H9 (cell line): ENCODE measurements around the gene CNDP2. TPM values are rescaled to one million over a fixed set of nuclear protein-coding genes. Genes with fewer than 3 reads are reported as not detected.
A peak's percentile ranks its signal among the peaks of the same experiment; 100 is the strongest.

Source experiments
- DNase-seq: peaks from one replicate; pipeline ENCODE4 v3.0.0-alpha.2; 2017
- H2AFZ ChIP-seq: one replicate; pipeline ENCODE4 v1.6.1; 2013; ENCODE audit warnings: mild to moderate bottlenecking, low read length, control low read depth, moderate library complexity
- H2AK5ac ChIP-seq: 2 replicates; pipeline ENCODE4 v1.6.1; 2013; ENCODE audit warnings: low read length, control low read depth, mixed read lengths; ENCODE audit not compliant: insufficient read length
- H2BK120ac ChIP-seq: one replicate; pipeline ENCODE4 v1.6.1; 2013; ENCODE audit warnings: low read depth, mild to moderate bottlenecking, low read length, control low read depth, inconsistent platforms; ENCODE audit not compliant: poor library complexity, severe bottlenecking
- H2BK12ac ChIP-seq: 2 replicates; pipeline ENCODE4 v1.6.1; 2013; ENCODE audit warnings: low read length, control low read depth, mixed read lengths, low read depth; ENCODE audit not compliant: insufficient read length
- H2BK15ac ChIP-seq: 2 replicates; pipeline ENCODE4 v1.6.1; 2013; ENCODE audit warnings: low read depth, low read length, control low read depth
- H2BK20ac ChIP-seq: one replicate; pipeline ENCODE4 v1.6.1; 2013; ENCODE audit warnings: low read depth, mild to moderate bottlenecking, low read length, control low read depth, inconsistent platforms; ENCODE audit not compliant: poor library complexity, severe bottlenecking
- H2BK5ac ChIP-seq: 2 replicates; pipeline ENCODE4 v1.6.1; 2013; ENCODE audit warnings: low read length, control low read depth, mixed read lengths; ENCODE audit not compliant: insufficient read length
- H3K14ac ChIP-seq: 2 replicates; pipeline ENCODE4 v1.6.1; 2013; ENCODE audit warnings: low read length, control low read depth; ENCODE audit not compliant: insufficient read depth
- H3K18ac ChIP-seq: 2 replicates; pipeline ENCODE4 v1.6.1; 2013; ENCODE audit warnings: low read depth, mild to moderate bottlenecking, mixed read lengths, low read length, control low read depth; ENCODE audit not compliant: insufficient read length
- H3K23ac ChIP-seq: 2 replicates; pipeline ENCODE4 v1.6.1; 2013; ENCODE audit warnings: low read length, control low read depth, mixed read lengths, low read depth; ENCODE audit not compliant: insufficient read length
- H3K23me2 ChIP-seq: 2 replicates; pipeline ENCODE4 v1.6.1; 2013; ENCODE audit warnings: low read depth, mild to moderate bottlenecking, mixed read lengths, low read length, control low read depth; ENCODE audit not compliant: insufficient read length, poor library complexity, severe bottlenecking
- H3K27ac ChIP-seq: 2 replicates; pipeline ENCODE4 v1.5.1; 2013; ENCODE audit warnings: low read length, control low read depth, mixed read lengths, low read depth; ENCODE audit not compliant: insufficient read length
- H3K27me3 ChIP-seq: 2 replicates; pipeline ENCODE4 v1.6.1; 2013; ENCODE audit warnings: low read length, control low read depth, inconsistent platforms; ENCODE audit not compliant: insufficient read depth
- H3K4ac ChIP-seq: 2 replicates; pipeline ENCODE4 v1.6.1; 2013; ENCODE audit warnings: low read depth, mild to moderate bottlenecking, control low read depth, inconsistent platforms, low read length, moderate library complexity
- H3K4me1 ChIP-seq: 2 replicates; pipeline ENCODE4 v1.6.1; 2013; ENCODE audit warnings: low read length, control low read depth, inconsistent platforms; ENCODE audit not compliant: insufficient read depth
- H3K4me2 ChIP-seq: 2 replicates; pipeline ENCODE4 v1.6.1; 2013; ENCODE audit warnings: low read length, control low read depth, mixed read lengths; ENCODE audit not compliant: insufficient read length, insufficient read depth
- H3K56ac ChIP-seq: 2 replicates; pipeline ENCODE4 v1.6.1; 2013; ENCODE audit warnings: low read depth, mild to moderate bottlenecking, mixed read lengths, low read length, control low read depth; ENCODE audit not compliant: insufficient read length
- H3K79me1 ChIP-seq: 2 replicates; pipeline ENCODE4 v1.6.1; 2013; ENCODE audit warnings: low read depth, mild to moderate bottlenecking, moderate library complexity, low read length, control low read depth, inconsistent platforms; ENCODE audit not compliant: insufficient read depth, poor library complexity, severe bottlenecking
- H3K79me2 ChIP-seq: 2 replicates; pipeline ENCODE4 v1.6.1; 2013; ENCODE audit warnings: low read length, control low read depth, inconsistent platforms; ENCODE audit not compliant: insufficient read depth
- H3K9ac ChIP-seq: 2 replicates; pipeline ENCODE4 v1.6.1; 2013; ENCODE audit warnings: low read length, control low read depth, mixed read lengths; ENCODE audit not compliant: insufficient read length; ENCODE audit errors: extremely low read depth
- H3K9me3 ChIP-seq: one replicate; pipeline ENCODE4 v1.6.1; 2013; ENCODE audit warnings: low read depth, low read length, inconsistent platforms; ENCODE audit not compliant: control insufficient read depth
- H3T11ph ChIP-seq: one replicate; pipeline ENCODE4 v1.6.1; 2013; ENCODE audit warnings: mild to moderate bottlenecking, low read length, control low read depth, inconsistent platforms
- H4K20me1 ChIP-seq: one replicate; pipeline ENCODE4 v1.6.1; 2013; ENCODE audit not compliant: control insufficient read depth, insufficient read length, insufficient read depth
- H4K5ac ChIP-seq: 2 replicates; pipeline ENCODE4 v1.6.1; 2013; ENCODE audit warnings: low read depth, mild to moderate bottlenecking, mixed read lengths, low read length, control low read depth; ENCODE audit not compliant: insufficient read length
- H4K8ac ChIP-seq: replicated peaks from 2 replicates; pipeline ENCODE4 v1.6.1; 2013; ENCODE audit warnings: low read length, control low read depth, mixed read lengths, low read depth; ENCODE audit not compliant: insufficient read length
- H4K91ac ChIP-seq: 2 replicates; pipeline ENCODE4 v1.6.1; 2013; ENCODE audit warnings: low read depth, mild to moderate bottlenecking, moderate library complexity, mixed read lengths, low read length, control low read depth; ENCODE audit not compliant: insufficient read length
- H3K27ac Mint-ChIP-seq, 3 experiments: 2 replicates in 2 of 3; 3 replicates in 1 of 3; pipeline ENCODE4 v1.8.0; 2020 to 2021; ENCODE audit warnings: mixed read lengths in 3 of 3, mild to moderate bottlenecking in 1 of 3, moderate library complexity in 1 of 3
- H3K27me3 Mint-ChIP-seq: 2 replicates; pipeline ENCODE4 v1.8.0; 2021; ENCODE audit warnings: low read depth, mild to moderate bottlenecking, moderate library complexity, mixed read lengths
- H3K36me3 Mint-ChIP-seq, 3 experiments: 2 replicates in 2 of 3; 3 replicates in 1 of 3; pipeline ENCODE4 v1.8.0; 2020 to 2021; ENCODE audit warnings: low read depth in 3 of 3, mixed read lengths in 3 of 3; ENCODE audit not compliant: insufficient read depth in 1 of 3
- H3K4me1 Mint-ChIP-seq, 2 experiments: 2 replicates each; pipeline ENCODE4 v1.8.0; 2020; ENCODE audit warnings: mixed read lengths in 2 of 2
- H3K4me3 Mint-ChIP-seq, 2 experiments: 2 replicates in 1 of 2; 3 replicates in 1 of 2; pipeline ENCODE4 v1.8.0; 2020 to 2021; ENCODE audit warnings: mild to moderate bottlenecking in 2 of 2, mixed read lengths in 2 of 2, moderate library complexity in 1 of 2
- H3K9me3 Mint-ChIP-seq, 2 experiments: 2 replicates in 1 of 2; 3 replicates in 1 of 2; pipeline ENCODE4 v1.8.0; 2020; ENCODE audit warnings: mild to moderate bottlenecking in 2 of 2, mixed read lengths in 2 of 2, moderate library complexity in 1 of 2
- WGBS: extraction: QIAGEN DNeasy Blood & Tissue Kit; methylation state at CpG from one replicate; pipeline ENCODE4 v1.1.7; 2013; ENCODE audit warnings: missing lambda C conversion rate, low lambda C conversion rate, mixed read lengths; ENCODE audit not compliant: insufficient read length; ENCODE audit errors: extremely low coverage; 5-methylcytosine and 5-hydroxymethylcytosine counted together
- total RNA-seq: library from RNA; stranded (reverse); gene quantifications from 2 replicates; pipeline ENCODE4 v1.2.1, GENCODE V29; 2021
- TF ChIP-seq, protein P1 (sequence below): fragments of 200-600 bp; sonication (generic); conservative IDR thresholded peaks from 3 replicates; pipeline ENCODE4 v1.8.0; 2021; ENCODE audit warnings: antibody characterized with exemption, mild to moderate bottlenecking

The CNDP2 gene
- total RNA-seq, 1 experiment from 2014 or later = 212 TPM

DNA sequence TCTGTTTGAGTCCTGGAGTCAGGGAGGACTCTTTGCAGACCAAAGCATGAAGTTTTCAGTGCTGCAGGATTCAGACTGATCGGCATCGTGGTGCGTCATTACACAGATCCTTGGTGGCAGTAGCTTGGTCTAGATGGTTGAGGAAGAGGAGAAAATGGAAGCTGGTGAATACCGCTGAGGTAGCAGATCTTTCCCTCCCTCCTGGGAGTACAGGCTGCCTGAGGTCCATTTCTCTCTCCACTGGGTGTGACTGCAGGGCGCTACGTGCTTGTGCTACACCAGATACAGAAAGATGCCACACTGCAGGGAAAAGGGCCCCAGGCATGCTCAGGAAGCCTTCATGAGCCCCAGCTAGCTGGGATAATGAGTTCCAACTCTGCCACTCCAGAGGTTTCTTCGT, 34.9 kb downstream of the CNDP2 start:
- Mint-ChIP-seq H3K9me3 (peaks cover under 1 to 1% of the 10 kb centered on the region in 2 experiments; a peak in 3 of 5 replicates), H3K27me3 (peaks cover 5% of the 10 kb centered on the region), H3K4me1 (0 out of 4 replicates have a peak, but pooled peaks cover 0 to 3% of the 10 kb centered on the region in 2 experiments), H3K27ac (no peak overlapping the region), H3K4me3 (no peak overlapping the region), H3K36me3 (no peaks in the 10 kb centered on the region; a peak in 2 of 7 replicates)
- Histone ChIP-seq H2BK5ac (no peak overlapping the region), H4K20me1 (no peaks in the 10 kb centered on the region), H3K18ac (no peak overlapping the region), H3K4ac (no peak overlapping the region), H3K23me2 (peaks cover 2% of the 10 kb centered on the region), H3K23ac (no peak overlapping the region), H2AK5ac (no peak overlapping the region), H2AFZ (no peak overlapping the region), H3K14ac (no peak overlapping the region; the same call in 1 of the 2 replicates), H3K9ac (no peak overlapping the region), H3K27ac (no peak overlapping the region), H2BK20ac (no peak overlapping the region), H3K4me1 (no peaks in the 10 kb centered on the region), H2BK15ac (no peak overlapping the region), H3T11ph (no peak overlapping the region), H3K56ac (no peak overlapping the region), H3K27me3 (no peaks in the 10 kb centered on the region), H3K4me2 (no peak overlapping the region), H2BK120ac (no peak overlapping the region), H4K8ac (no peak overlapping the region), H3K9me3 (no peaks in the 10 kb centered on the region), H3K79me1 (no peaks in the 10 kb centered on the region), H2BK12ac (no peak overlapping the region), H3K79me2 (no peaks in the 10 kb centered on the region), H4K91ac (no peak overlapping the region), H4K5ac (no peak overlapping the region)
- WGBS = no CpG with 5 or more reads among the region's 7 CpGs
- peak; percentile 11 for DNase-seq
- TF ChIP-seq, protein P1, sequence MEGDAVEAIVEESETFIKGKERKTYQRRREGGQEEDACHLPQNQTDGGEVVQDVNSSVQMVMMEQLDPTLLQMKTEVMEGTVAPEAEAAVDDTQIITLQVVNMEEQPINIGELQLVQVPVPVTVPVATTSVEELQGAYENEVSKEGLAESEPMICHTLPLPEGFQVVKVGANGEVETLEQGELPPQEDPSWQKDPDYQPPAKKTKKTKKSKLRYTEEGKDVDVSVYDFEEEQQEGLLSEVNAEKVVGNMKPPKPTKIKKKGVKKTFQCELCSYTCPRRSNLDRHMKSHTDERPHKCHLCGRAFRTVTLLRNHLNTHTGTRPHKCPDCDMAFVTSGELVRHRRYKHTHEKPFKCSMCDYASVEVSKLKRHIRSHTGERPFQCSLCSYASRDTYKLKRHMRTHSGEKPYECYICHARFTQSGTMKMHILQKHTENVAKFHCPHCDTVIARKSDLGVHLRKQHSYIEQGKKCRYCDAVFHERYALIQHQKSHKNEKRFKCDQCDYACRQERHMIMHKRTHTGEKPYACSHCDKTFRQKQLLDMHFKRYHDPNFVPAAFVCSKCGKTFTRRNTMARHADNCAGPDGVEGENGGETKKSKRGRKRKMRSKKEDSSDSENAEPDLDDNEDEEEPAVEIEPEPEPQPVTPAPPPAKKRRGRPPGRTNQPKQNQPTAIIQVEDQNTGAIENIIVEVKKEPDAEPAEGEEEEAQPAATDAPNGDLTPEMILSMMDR = no peak
